Stomach smooth muscle (tissue), 2 donors: Measurements from ENCODE around the gene ACBD6.

Experiments used
- H3K27ac ChIP-seq: one replicate; pipeline ENCODE4 v1.7.0; 2013; ENCODE audit warnings: mild to moderate bottlenecking, low read length, inconsistent platforms
- H3K27me3 ChIP-seq, 2 donors: one replicate each; pipeline ENCODE4 v1.7.0; 2013; ENCODE audit warnings: low read length in 2 of 2; ENCODE audit not compliant: insufficient read depth in 2 of 2, control insufficient read depth in 1 of 2
- H3K36me3 ChIP-seq, 2 donors: one replicate each; pipeline ENCODE4 v1.7.0; 2013; ENCODE audit warnings: low read length in 2 of 2; ENCODE audit not compliant: control insufficient read depth in 2 of 2, insufficient read depth in 2 of 2
- H3K4me1 ChIP-seq: one replicate; pipeline ENCODE4 v1.7.0; 2013; ENCODE audit warnings: low read length; ENCODE audit not compliant: control insufficient read depth, insufficient read depth
- H3K4me3 ChIP-seq, 2 donors: one replicate each; pipeline ENCODE4 v1.7.0; 2013; ENCODE audit warnings: low read length in 2 of 2
- H3K9ac ChIP-seq, 2 donors: one replicate each; pipeline ENCODE4 v1.7.0; 2013; ENCODE audit warnings: low read length in 2 of 2, mild to moderate bottlenecking in 1 of 2
- H3K9me3 ChIP-seq, 2 donors: one replicate each; pipeline ENCODE4 v1.7.0; 2013; ENCODE audit warnings: low read length in 2 of 2; ENCODE audit not compliant: control insufficient read depth in 2 of 2
- donor health status: healthy.
- donor health status: Pancreatic carcinoma.

ACBD6 gene

GRCh38 chr1:180386745-180387367 lies 115.5 kb downstream of the ACBD6 start:
- peaks cover 9 to 15% of the 10 kb centered on the region in 2 donors for H3K9me3 ChIP-seq
- no peaks in the 10 kb centered on the region for H3K27me3 ChIP-seq
- no peak overlapping the region for H3K27ac ChIP-seq
- H3K36me3 ChIP-seq, result no peaks in the 10 kb centered on the region
- no peak overlapping the region for H3K9ac ChIP-seq
- H3K4me1 ChIP-seq, result no peaks in the 10 kb centered on the region
- H3K4me3 ChIP-seq, result no peak overlapping the region

GRCh38 chr1:180385144-180385543 lies 117.2 kb downstream of the ACBD6 start:
- H3K27ac ChIP-seq, result no peak overlapping the region
- H3K36me3 ChIP-seq, result no peaks in the 10 kb centered on the region
- H3K9me3 ChIP-seq, result peaks cover 9 to 18% of the 10 kb centered on the region in 2 donors
- H3K27me3 ChIP-seq, result no peaks in the 10 kb centered on the region
- no peak overlapping the region for H3K4me3 ChIP-seq
- no peaks in the 10 kb centered on the region for H3K4me1 ChIP-seq
- H3K9ac ChIP-seq, result no peak overlapping the region

GRCh38 chr1:180384286-180385005 lies 117.9 kb downstream of the ACBD6 start:
- no peaks in the 10 kb centered on the region for H3K36me3 ChIP-seq
- H3K27me3 ChIP-seq, result no peaks in the 10 kb centered on the region
- H3K27ac ChIP-seq, result no peak overlapping the region
- no peak overlapping the region for H3K4me3 ChIP-seq
- H3K4me1 ChIP-seq, result no peaks in the 10 kb centered on the region
- no peak overlapping the region for H3K9ac ChIP-seq
- H3K9me3 ChIP-seq, result peaks cover 12 to 24% of the 10 kb centered on the region in 2 donors

GRCh38 chr1:180382326-180383115 lies 119.9 kb downstream of the ACBD6 start:
- Histone ChIP-seq H3K27me3 (no peaks in the 10 kb centered on the region), H3K9me3 (peaks cover 12 to 29% of the 10 kb centered on the region in 2 donors), H3K4me1 (no peaks in the 10 kb centered on the region), H3K36me3 (no peaks in the 10 kb centered on the region), H3K27ac (no peak overlapping the region), H3K9ac (no peak overlapping the region), H3K4me3 (no peak overlapping the region)

- Histone ChIP-seq H3K36me3 (no peaks in the 10 kb centered on the region), H3K9me3 (peaks cover 12 to 29% of the 10 kb centered on the region in 2 donors), H3K4me3 (no peak overlapping the region), H3K9ac (no peak overlapping the region), H3K4me1 (no peaks in the 10 kb centered on the region), H3K27me3 (no peaks in the 10 kb centered on the region), H3K27ac (no peak overlapping the region)
Measured at GRCh38 chr1:180381184-180381580, 121.2 kb downstream of the ACBD6 start.

- Histone ChIP-seq H3K4me3 (no peak overlapping the region), H3K27ac (no peak overlapping the region), H3K27me3 (no peaks in the 10 kb centered on the region), H3K4me1 (no peaks in the 10 kb centered on the region), H3K9ac (no peak overlapping the region), H3K9me3 (peaks cover 12 to 26% of the 10 kb centered on the region in 2 donors), H3K36me3 (no peaks in the 10 kb centered on the region)
Measured at GRCh38 chr1:180380259-180381183, 121.9 kb downstream of the ACBD6 start.

GRCh38 chr1:180376800-180377199 lies 125.6 kb downstream of the ACBD6 start:
- H3K27ac ChIP-seq, result no peak overlapping the region
- peaks cover 3 to 14% of the 10 kb centered on the region in 2 donors for H3K9me3 ChIP-seq
- no peaks in the 10 kb centered on the region for H3K4me1 ChIP-seq
- no peaks in the 10 kb centered on the region for H3K36me3 ChIP-seq
- no peak overlapping the region for H3K4me3 ChIP-seq
- H3K9ac ChIP-seq, result no peak overlapping the region
- no peaks in the 10 kb centered on the region for H3K27me3 ChIP-seq

- Histone ChIP-seq H3K36me3 (no peaks in the 10 kb centered on the region), H3K4me1 (no peaks in the 10 kb centered on the region), H3K4me3 (no peak overlapping the region), H3K27me3 (no peaks in the 10 kb centered on the region), H3K9me3 (peaks cover 3 to 14% of the 10 kb centered on the region in 2 donors), H3K9ac (no peak overlapping the region), H3K27ac (no peak overlapping the region)
Measured at GRCh38 chr1:180376253-180376652, 126.1 kb downstream of the ACBD6 start.

GRCh38 chr1:180372728-180373127 lies 129.6 kb downstream of the ACBD6 start:
- H3K4me1 ChIP-seq, result no peaks in the 10 kb centered on the region
- H3K9ac ChIP-seq, result no peak overlapping the region
- no peak overlapping the region for H3K27ac ChIP-seq
- H3K9me3 ChIP-seq, result no peaks in the 10 kb centered on the region
- H3K36me3 ChIP-seq, result no peaks in the 10 kb centered on the region
- H3K27me3 ChIP-seq, result no peaks in the 10 kb centered on the region
- no peak overlapping the region for H3K4me3 ChIP-seq

- Histone ChIP-seq H3K36me3 (no peaks in the 10 kb centered on the region), H3K9ac (no peak overlapping the region), H3K27me3 (no peaks in the 10 kb centered on the region), H3K4me3 (no peak overlapping the region), H3K4me1 (no peaks in the 10 kb centered on the region), H3K27ac (no peak overlapping the region), H3K9me3 (no peaks in the 10 kb centered on the region)
Measured at GRCh38 chr1:180370597-180370996, 131.8 kb downstream of the ACBD6 start.
